ENCODE measurements around the gene C1QTNF1.

- TF ChIP-seq CTCF (IDR thresholded peaks at IDR 0.05) (no peak), POLR2A (IDR thresholded peaks at IDR 0.05) (no peak)
Measured at GRCh38 chr17:79050551-79050950, 26.6 kb downstream of the C1QTNF1 start.

Data from testis (tissue), 2 donors.